Fibroblast of the aortic adventitia (primary cell): ENCODE measurements around the gene RPL22L1. TPM values are rescaled to one million over a fixed set of nuclear protein-coding genes. Genes with fewer than 3 reads are reported as not detected.

Experiments used
- DNase-seq: peaks from one replicate; pipeline ENCODE4 v3.0.0-alpha.2; 2010; ENCODE audit warnings: low read depth
- H3K4me3 ChIP-seq: 2 replicates; pipeline ENCODE4 v1.5.1; 2011; ENCODE audit warnings: low read depth, mild to moderate bottlenecking, control low read depth, low read length, moderate library complexity
- CTCF ChIP-seq: IDR thresholded peaks from 2 replicates; pipeline ENCODE4 v1.5.1; 2011; ENCODE audit warnings: mild to moderate bottlenecking, low read length, control low read depth, inconsistent platforms; ENCODE audit not compliant: insufficient read depth
- total RNA-seq: library from RNA; depleted of rRNA; stranded (reverse); fragments of >200 nt; gene quantifications from 2 replicates; pipeline ENCODE4 v1.2.3, GENCODE V29; 2012; ENCODE audit warnings: low replicate concordance

The RPL22L1 gene
- total RNA-seq = 66.5 and 621 TPM in 2 replicates

GRCh38 chr3:170869645-170870593, at the start of gene RPL22L1:
Gene RPL22L1 (minus strand): TSS chr3:170870195. CDS start chr3:170870167, 28 bp downstream.
- peak; percentile 0 for TF ChIP-seq CTCF
- H3K4me3 ChIP-seq = peak within 1 kb of the TSS; percentile 89
- peak; percentile 95 for DNase-seq

GRCh38 chr3:170918715-170919114, 48.7 kb upstream of the RPL22L1 start:
- no peak overlapping the region for H3K4me3 ChIP-seq
- DNase-seq = no peak
- no peak for TF ChIP-seq CTCF

- no peak for TF ChIP-seq CTCF
- H3K4me3 ChIP-seq = no peak overlapping the region
- DNase-seq = peak; percentile 4
Observed at GRCh38 chr3:170914690-170915089, 44.7 kb upstream of the RPL22L1 start.

GRCh38 chr3:170914212-170914611, 44.2 kb upstream of the RPL22L1 start:
- no peak for DNase-seq
- TF ChIP-seq CTCF = no peak
- no peak overlapping the region for H3K4me3 ChIP-seq

- DNase-seq = no peak
- no peak for TF ChIP-seq CTCF
- H3K4me3 ChIP-seq = no peak overlapping the region
Observed at GRCh38 chr3:170911051-170911450, 41.1 kb upstream of the RPL22L1 start.

- H3K4me3 ChIP-seq = no peak overlapping the region
- TF ChIP-seq CTCF = no peak
- no peak for DNase-seq
Observed at GRCh38 chr3:170910542-170910941, 40.5 kb upstream of the RPL22L1 start.
